Psoas muscle (tissue), 8 donors: ENCODE results near the gene AKAP8L. TPM values are rescaled to one million over a fixed set of nuclear protein-coding genes. Genes with fewer than 3 reads are reported as not detected.

Experiments used
- ATAC-seq, 4 donors: fragments of 200-7000 bp; cut with Tn5 transposase; one replicate each; pipeline ENCODE4 v1.9.1; 2020; ENCODE audit warnings: moderate library complexity in 3 of 4, mild to moderate bottlenecking in 2 of 4
- DNase-seq, 2 donors: peaks; one replicate each; pipeline ENCODE4 v3.0.0-alpha.2; 2020
- H3K27ac ChIP-seq: fragments of 200-600 bp; one replicate; pipeline ENCODE4 v1.8.0; 2022
- H3K27me3 ChIP-seq, 3 donors: fragments of 200-600 bp in 1 of 3; one replicate each; pipeline versions ENCODE4 v1.6.1 to v1.8.0; 2013 to 2022; ENCODE audit warnings: low read length in 2 of 3, mild to moderate bottlenecking in 2 of 3, moderate library complexity in 1 of 3; ENCODE audit not compliant: insufficient read depth in 3 of 3
- H3K36me3 ChIP-seq, 2 donors: fragments of 200-600 bp in 1 of 2; one replicate each; pipeline versions ENCODE4 v1.6.1 to v1.8.0; 2013 to 2022; ENCODE audit warnings: low read depth in 1 of 2, mild to moderate bottlenecking in 1 of 2, moderate library complexity in 1 of 2; ENCODE audit not compliant: insufficient read depth in 1 of 2
- H3K4me1 ChIP-seq: fragments of 200-600 bp; one replicate; pipeline ENCODE4 v1.8.0; 2022
- H3K4me3 ChIP-seq: fragments of 200-600 bp; one replicate; pipeline ENCODE4 v1.8.0; 2022; ENCODE audit warnings: mild to moderate bottlenecking
- H3K9me3 ChIP-seq: fragments of 200-600 bp; one replicate; pipeline ENCODE4 v1.8.0; 2022
- CTCF ChIP-seq: fragments of 200-600 bp; IDR thresholded peaks from one replicate; pipeline ENCODE4 v1.8.0; 2022; ENCODE audit warnings: antibody characterized with exemption
- WGBS, 3 donors: extraction: QIAGEN DNeasy Blood & Tissue Kit; methylation state at CpG; one replicate each; pipeline versions ENCODE4 v1.1.6 to v1.1.7; 2013; 5-methylcytosine and 5-hydroxymethylcytosine counted together
- intact Hi-C, 2 donors: fragments of 100-400 bp; cut with DNase I; formaldehyde crosslinking; loops; one replicate each; pipeline versions ENCODE4 v1.11.0 to v1.14.2; 2022
- polyA plus RNA-seq, 3 donors: library from polyadenylated mRNA; stranded (reverse); fragments of 200-250 nt; gene quantifications; one replicate each; pipeline ENCODE4 v1.2.3, GENCODE V29; 2013
- total RNA-seq, 4 donors: library from RNA; stranded (reverse); fragmentation: NEBNext Ultra II Directional in 2 of 4; extraction: Animal tissue kit (Norgen Biotek cat#: 25700) in 2 of 4; gene quantifications; one replicate each; pipeline versions ENCODE4 v1.2.1 to v1.2.4, GENCODE V29; 2021 to 2023
- donor health status: healthy with polysubstance abuse.
- donor health status: DM: no; HTN: no; CAD: no; lungs with moderate emphysema.
- donor health status: Bipolar disorder and iron deficiency.
- donor health status: healthy.
- donor health status: DM: yes; HTN: yes; CAD: no.
- donor health status: DM: no; HTN: no; CAD: no.
- donor health status: DM: no; HTN: no; CAD: no.
- donor health status: DM: yes; HTN: yes; CAD: no.

Gene AKAP8L
- total and polyA plus RNA-seq, 7 donors: 34.6 to 72.9 (median 51.1) TPM

- 3 to 9% (median 6%) methylated on average over 19 to 43 of the region's 43 CpGs for WGBS, 3 donors
- TF ChIP-seq CTCF: no peak
- intact Hi-C loops: loop anchor here in 1 of 2 donors (5.0 kb wide), 1 partner anchor 72 kb away; the partner anchor contains the start of gene AKAP8
- no peak for ATAC-seq
- H3K4me3 ChIP-seq: peak overlapping the region; percentile 78
- peak in 1 of 2 donors; percentile 69 for DNase-seq
- no peaks in the 10 kb centered on the region for H3K36me3 ChIP-seq
- H3K27me3 ChIP-seq: no peaks in the 10 kb centered on the region
- peaks cover 36% of the 10 kb centered on the region for H3K4me1 ChIP-seq
- H3K9me3 ChIP-seq: no peaks in the 10 kb centered on the region
- H3K27ac ChIP-seq: peak overlapping the region; percentile 78
Observed at GRCh38 chr19:15448778-15449619, 30.2 kb upstream of the AKAP8L start.

GRCh38 chr19:15448044-15448777 is 29.4 kb upstream of the AKAP8L start:
- TF ChIP-seq CTCF: no peak
- Histone ChIP-seq H3K27me3 (no peaks in the 10 kb centered on the region), H3K4me3 (peak overlapping the region; percentile 78), H3K4me1 (peaks cover 39% of the 10 kb centered on the region), H3K27ac (peak overlapping the region; percentile 78), H3K36me3 (no peaks in the 10 kb centered on the region), H3K9me3 (no peaks in the 10 kb centered on the region)
- peak in 1 of 2 donors; percentile 69 for DNase-seq
- WGBS, 3 donors: 45 to 59% (median 46%) methylated on average over 17 of the region's 17 CpGs
- intact Hi-C loops: loop anchor here in 1 of 2 donors (5.0 kb wide), 1 partner anchor 71 kb away; the partner anchor contains the start of gene AKAP8
- ATAC-seq: no peak

DNA sequence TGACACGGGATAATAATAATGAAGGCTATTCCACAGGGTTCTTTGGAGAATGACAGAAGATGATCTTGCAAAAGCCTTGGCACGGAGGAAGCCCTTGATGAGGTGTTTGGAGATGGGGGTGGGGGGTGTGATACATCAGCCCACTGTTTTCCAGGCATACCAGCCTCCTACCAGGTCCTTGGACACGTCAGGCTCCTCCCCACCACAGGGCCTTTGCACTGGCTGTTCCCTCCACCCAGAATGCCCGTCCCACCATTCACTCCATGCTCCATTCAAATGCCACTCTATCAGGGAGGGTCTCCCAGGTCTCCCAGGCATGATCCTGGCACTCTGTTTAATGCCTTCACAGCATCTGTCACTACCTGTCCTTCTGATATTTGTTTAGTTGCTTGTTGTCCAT is 28.3 kb upstream of the AKAP8L start:
- Histone ChIP-seq H3K4me1 (peaks cover 31% of the 10 kb centered on the region), H3K27me3 (no peaks in the 10 kb centered on the region), H3K4me3 (no peak overlapping the region), H3K27ac (peak overlapping the region; percentile 89), H3K9me3 (no peaks in the 10 kb centered on the region), H3K36me3 (no peaks in the 10 kb centered on the region)
- ATAC-seq: no peak
- no peak for DNase-seq
- intact Hi-C loops: loop anchor here in 1 of 2 donors (5.0 kb wide), 1 partner anchor 70 kb away; the partner anchor contains the start of gene AKAP8
- no peak for TF ChIP-seq CTCF
- 86 to 87% (median 87%) methylated on average over 3 to 4 of the region's 4 CpGs for WGBS, 3 donors

GRCh38 chr19:15445807-15446376 is 27.1 kb upstream of the AKAP8L start:
- Histone ChIP-seq H3K9me3 (no peaks in the 10 kb centered on the region), H3K4me3 (no peak overlapping the region), H3K4me1 (peaks cover 31% of the 10 kb centered on the region), H3K36me3 (no peaks in the 10 kb centered on the region), H3K27me3 (no peaks in the 10 kb centered on the region), H3K27ac (peak overlapping the region; percentile 89)
- no peak for TF ChIP-seq CTCF
- WGBS, 3 donors: 25 to 43% (median 28%) methylated on average over 7 of the region's 7 CpGs
- intact Hi-C loops: loop anchor here in 1 of 2 donors (5.0 kb wide), 1 partner anchor 69 kb away; the partner anchor contains the start of gene AKAP8
- ATAC-seq (peak; percentile 64 to 83 (median 76)), DNase-seq (peak; percentile 59 to 90)
